HCT116 (cell line): Measurements from ENCODE around the gene TENT4A. TPM values are rescaled to one million over a fixed set of nuclear protein-coding genes. Genes with fewer than 3 reads are reported as not detected.

Experiments
- ATAC-seq: fragments of 200-7000 bp; cut with Tn5 transposase; 2 replicates; pipeline ENCODE4 v1.9.1; 2020; ENCODE audit warnings: mild to moderate bottlenecking, moderate library complexity
- BruUV-seq: library from RNA; stranded (reverse); fragments of 400-500 nt; replicated peaks from 2 replicates; lab custom pipeline; 2021; lab: Mats Ljungman, UMichigan
- CTCF ChIA-PET: fragments of 300-600 bp; sonication (Branson Sonifier 250); formaldehyde crosslinking; loops from one replicate; lab custom pipeline; 2021; ENCODE audit warnings: antibody characterized with exemption; lab: Charles Lee
- POLR2A ChIA-PET: fragments of 300-600, 350-600 bp; sonication (Branson Sonifier 250); formaldehyde crosslinking; loops from one replicate; lab custom pipeline; 2021; ENCODE audit warnings: antibody characterized with exemption; lab: Charles Lee
- RAD21 ChIA-PET, 2 experiments: fragments of 300-600 bp; sonication (Branson Sonifier 250); formaldehyde crosslinking; loops; one replicate each; lab custom pipeline; 2023; ENCODE audit warnings: low total read pairs in 2 of 2; ENCODE audit not compliant: uncharacterized antibody in 2 of 2, unreplicated experiment in 2 of 2, low non-redundant PET in 1 of 2; lab: Charles Lee
- DNase-seq: peaks from one replicate; pipeline ENCODE4 v3.0.0-alpha.2; 2010; ENCODE audit warnings: low read depth, low spot score
- H2AFZ ChIP-seq: fragments of 200-600 bp; shearing (Covaris generic), sonication (generic); 2 replicates; pipeline ENCODE4 v1.6.1; 2017; ENCODE audit warnings: low read depth, mixed run types, mixed read lengths, antibody characterized with exemption, low read length; ENCODE audit not compliant: poor library complexity, severe bottlenecking
- H3K27ac ChIP-seq: 2 replicates; pipeline ENCODE4 v1.5.1; 2012; ENCODE audit warnings: low read depth, low read length
- H3K27me3 ChIP-seq: fragments of 200-600 bp; sonication (generic); 2 replicates; pipeline ENCODE4 v1.6.1; 2016; ENCODE audit warnings: mixed run types, low read length, mixed read lengths; ENCODE audit not compliant: insufficient read depth
- H3K36me3 ChIP-seq, 2 experiments: fragments of 200-500 bp in 1 of 2; fragments of 200-600 bp in 1 of 2; sonication (Bioruptor generic) in 1 of 2; sonication (generic) in 1 of 2; 2 replicates each; pipeline versions ENCODE4 v1.5.1 to v1.6.1; 2014 to 2016; ENCODE audit warnings: low read length in 2 of 2, inconsistent platforms in 1 of 2, mixed read lengths in 1 of 2, mixed run types in 1 of 2; ENCODE audit not compliant: insufficient read depth in 2 of 2, control insufficient read depth in 1 of 2
- H3K4me1 ChIP-seq, 2 experiments: fragments of 200-600 bp in 1 of 2; sonication (generic) in 1 of 2; 2 replicates each; pipeline versions ENCODE4 v1.5.1 to v1.6.1; 2012 to 2017; ENCODE audit warnings: low read length in 2 of 2, inconsistent platforms in 1 of 2, mild to moderate bottlenecking in 1 of 2, mixed read lengths in 1 of 2, mixed run types in 1 of 2, moderate library complexity in 1 of 2; ENCODE audit not compliant: insufficient read depth in 2 of 2, control insufficient read depth in 1 of 2
- H3K4me2 ChIP-seq: fragments of 200-600 bp; sonication (generic); 2 replicates; pipeline ENCODE4 v1.6.1; 2017; ENCODE audit warnings: mixed run types, low read length, mixed read lengths
- H3K4me3 ChIP-seq, 2 experiments: fragments of 200-600 bp in 1 of 2; sonication (generic) in 1 of 2; replicated peaks in 1 of 2; 2 replicates each; pipeline ENCODE4 v1.5.1; 2011 to 2016; ENCODE audit warnings: low read length in 2 of 2, control low read depth in 1 of 2, low read depth in 1 of 2, mild to moderate bottlenecking in 1 of 2, mixed read lengths in 1 of 2, mixed run types in 1 of 2
- H3K79me2 ChIP-seq: fragments of 200-600 bp; sonication (generic); 2 replicates; pipeline ENCODE4 v1.6.1; 2017; ENCODE audit warnings: mild to moderate bottlenecking, mixed run types, low read length, moderate library complexity, mixed read lengths; ENCODE audit not compliant: insufficient read depth
- H3K9ac ChIP-seq: fragments of 200-600 bp; sonication (generic); 2 replicates; pipeline ENCODE4 v1.6.1; 2016; ENCODE audit warnings: low read length, mixed read lengths
- H3K9me2 ChIP-seq: fragments of 200-600 bp; sonication (generic), shearing (Covaris generic); 2 replicates; pipeline ENCODE4 v1.6.1; 2017; ENCODE audit warnings: mixed run types, mild to moderate bottlenecking, moderate library complexity; ENCODE audit not compliant: insufficient read depth
- H3K9me3 ChIP-seq, 2 experiments: fragments of 200-500 bp in 1 of 2; fragments of 200-600 bp in 1 of 2; sonication (Bioruptor generic) in 1 of 2; sonication (generic) in 1 of 2; 2 replicates each; pipeline ENCODE4 v1.6.1; 2014 to 2017; ENCODE audit warnings: low read length in 2 of 2, mixed read lengths in 2 of 2, inconsistent platforms in 1 of 2, low read depth in 1 of 2, mild to moderate bottlenecking in 1 of 2, mixed run types in 1 of 2, moderate library complexity in 1 of 2; ENCODE audit not compliant: control insufficient read depth in 1 of 2, insufficient read depth in 1 of 2
- H4K20me1 ChIP-seq: fragments of 200-600 bp; sonication (generic), shearing (Covaris generic); 2 replicates; pipeline ENCODE4 v1.6.1; 2017; ENCODE audit warnings: mixed run types, mild to moderate bottlenecking, moderate library complexity; ENCODE audit not compliant: insufficient read depth
- CBX3 ChIP-seq: IDR thresholded peaks from 2 replicates; pipeline ENCODE4 v1.6.1; 2012; ENCODE audit warnings: low read depth
- CEBPB ChIP-seq: IDR thresholded peaks from 2 replicates; pipeline ENCODE4 v1.6.1; 2012; ENCODE audit warnings: low read depth
- EGR1 ChIP-seq: IDR thresholded peaks from 2 replicates; pipeline ENCODE4 v1.6.1; 2012; ENCODE audit warnings: low read depth
- EZH2 ChIP-seq: fragments of 200-600 bp; sonication (generic); IDR thresholded peaks from 2 replicates; pipeline ENCODE4 v1.6.1; 2017; ENCODE audit warnings: antibody characterized with exemption, mixed run types
- JUND ChIP-seq: IDR thresholded peaks from 2 replicates; pipeline ENCODE4 v1.6.1; 2012
- POLR2AphosphoS5 ChIP-seq: IDR thresholded peaks from 2 replicates; pipeline ENCODE4 v1.6.1; 2011; ENCODE audit warnings: mild to moderate bottlenecking, low read depth, low read length, moderate library complexity
- RAD21 ChIP-seq: IDR thresholded peaks from 2 replicates; pipeline ENCODE4 v1.6.1; 2012; ENCODE audit warnings: low read depth, mild to moderate bottlenecking
- SP1 ChIP-seq: IDR thresholded peaks from 2 replicates; pipeline ENCODE4 v1.6.1; 2012; ENCODE audit warnings: low read depth
- SRF ChIP-seq: IDR thresholded peaks from 2 replicates; pipeline ENCODE4 v1.6.1; 2012; ENCODE audit warnings: low read depth
- YY1 ChIP-seq: IDR thresholded peaks from 2 replicates; pipeline ENCODE4 v1.6.1; 2011; ENCODE audit warnings: low read length, low read depth, moderate library complexity, mild to moderate bottlenecking; ENCODE audit not compliant: insufficient replicate concordance; ENCODE audit errors: extremely low read depth
- ZFX ChIP-seq: fragments of 450-650 bp; IDR thresholded peaks from 2 replicates; pipeline ENCODE4 v1.6.1; 2017
- intact Hi-C: fragments of 100-400 bp; cut with micrococcal nuclease; formaldehyde crosslinking; loops from 2 replicates; pipeline ENCODE4 v1.10.0; 2022
- total RNA-seq: library from RNA; stranded (reverse); gene quantifications from one replicate; pipeline ENCODE4 v1.2.1, GENCODE V29; 2021; ENCODE audit not compliant: unreplicated experiment
- TF ChIP-seq, protein P1 (sequence below): IDR thresholded peaks from 2 replicates; pipeline ENCODE4 v1.6.1; 2012
- TF ChIP-seq, protein P2 (sequence below), 3 experiments: fragments of 200-600 bp in 1 of 3; sonication (generic) in 1 of 3; IDR thresholded peaks in 2 of 3; conservative IDR thresholded peaks in 1 of 3; 2 replicates each; pipeline ENCODE4 v1.5.1; 2012 to 2017; ENCODE audit warnings: low read depth in 2 of 3, low read length in 2 of 3, antibody characterized with exemption in 1 of 3, borderline replicate concordance in 1 of 3, control low read depth in 1 of 3, mild to moderate bottlenecking in 1 of 3, mixed read lengths in 1 of 3, mixed run types in 1 of 3, moderate library complexity in 1 of 3; ENCODE audit not compliant: insufficient read depth in 1 of 3
- TF ChIP-seq, protein P3 (sequence below): IDR thresholded peaks from 2 replicates; pipeline ENCODE4 v1.6.1; 2012; ENCODE audit warnings: low read depth
- TF ChIP-seq, protein P4 (sequence below): IDR thresholded peaks from 2 replicates; pipeline ENCODE4 v1.6.1; 2012
- TF ChIP-seq, protein P5 (sequence below): IDR thresholded peaks from 2 replicates; pipeline ENCODE4 v1.6.1; 2011; ENCODE audit warnings: mild to moderate bottlenecking, low read length, moderate library complexity; ENCODE audit not compliant: insufficient replicate concordance; ENCODE audit errors: extremely low read depth

TENT4A gene
- total RNA-seq, 1 experiment from 2014 or later = 39.8 TPM

DNA sequence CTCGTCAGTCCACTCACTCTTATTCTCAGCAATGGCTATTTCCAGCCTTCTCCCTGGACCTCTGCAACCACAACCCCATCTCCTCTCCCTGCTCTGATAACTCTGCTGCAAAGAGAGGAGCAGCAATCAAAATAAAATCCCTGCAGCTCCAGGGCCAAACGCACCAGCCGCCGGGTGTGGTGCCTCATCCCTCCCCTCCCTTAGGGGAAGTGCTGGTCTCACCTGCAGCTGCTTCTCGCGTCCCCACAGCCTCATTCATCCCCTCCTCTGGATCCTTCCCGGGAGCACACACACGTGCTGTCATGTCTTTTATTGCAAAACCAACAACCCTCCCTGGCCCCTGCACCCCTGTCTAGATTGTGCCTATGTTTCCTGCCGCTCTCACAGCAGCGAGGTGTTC is 77.8 kb downstream of the TENT4A start:
- H3K79me2 ChIP-seq = no peaks in the 10 kb centered on the region
- no peak overlapping the region for H3K4me3 ChIP-seq
- no peak overlapping the region for H2AFZ ChIP-seq
- ChIA-PET RAD21 (no interaction called here), POLR2A (no interaction called here), CTCF (no interaction called here)
- no peak overlapping the region for H3K4me2 ChIP-seq
- intact Hi-C loops = no loop called here
- no peaks in the 10 kb centered on the region for H3K4me1 ChIP-seq
- no peaks in the 10 kb centered on the region for H3K9me2 ChIP-seq
- H3K9me3 ChIP-seq = no peaks in the 10 kb centered on the region
- H3K36me3 ChIP-seq = no peaks in the 10 kb centered on the region
- peaks cover 23% of the 10 kb centered on the region; the same call in 1 of the 2 replicates for H3K27me3 ChIP-seq
- H3K9ac ChIP-seq = no peak overlapping the region
- no peaks in the 10 kb centered on the region for H4K20me1 ChIP-seq
- no peak for DNase-seq
- no peak for TF ChIP-seq YY1
- TF ChIP-seq, protein P1, sequence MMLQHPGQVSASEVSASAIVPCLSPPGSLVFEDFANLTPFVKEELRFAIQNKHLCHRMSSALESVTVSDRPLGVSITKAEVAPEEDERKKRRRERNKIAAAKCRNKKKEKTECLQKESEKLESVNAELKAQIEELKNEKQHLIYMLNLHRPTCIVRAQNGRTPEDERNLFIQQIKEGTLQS = no peak
- TF ChIP-seq, protein P2, sequence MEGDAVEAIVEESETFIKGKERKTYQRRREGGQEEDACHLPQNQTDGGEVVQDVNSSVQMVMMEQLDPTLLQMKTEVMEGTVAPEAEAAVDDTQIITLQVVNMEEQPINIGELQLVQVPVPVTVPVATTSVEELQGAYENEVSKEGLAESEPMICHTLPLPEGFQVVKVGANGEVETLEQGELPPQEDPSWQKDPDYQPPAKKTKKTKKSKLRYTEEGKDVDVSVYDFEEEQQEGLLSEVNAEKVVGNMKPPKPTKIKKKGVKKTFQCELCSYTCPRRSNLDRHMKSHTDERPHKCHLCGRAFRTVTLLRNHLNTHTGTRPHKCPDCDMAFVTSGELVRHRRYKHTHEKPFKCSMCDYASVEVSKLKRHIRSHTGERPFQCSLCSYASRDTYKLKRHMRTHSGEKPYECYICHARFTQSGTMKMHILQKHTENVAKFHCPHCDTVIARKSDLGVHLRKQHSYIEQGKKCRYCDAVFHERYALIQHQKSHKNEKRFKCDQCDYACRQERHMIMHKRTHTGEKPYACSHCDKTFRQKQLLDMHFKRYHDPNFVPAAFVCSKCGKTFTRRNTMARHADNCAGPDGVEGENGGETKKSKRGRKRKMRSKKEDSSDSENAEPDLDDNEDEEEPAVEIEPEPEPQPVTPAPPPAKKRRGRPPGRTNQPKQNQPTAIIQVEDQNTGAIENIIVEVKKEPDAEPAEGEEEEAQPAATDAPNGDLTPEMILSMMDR (IDR thresholded peaks at IDR 0.05 in 2 of 3, conservative IDR thresholded peaks at IDR 0.05 in 1 of 3; ENCODE audit: borderline replicate concordance in 1 of 3, insufficient read depth in 1 of 3, low read depth in 2 of 3, low read length in 2 of 3) = no peak
- TF ChIP-seq RAD21 = no peak
- TF ChIP-seq, protein P3, sequence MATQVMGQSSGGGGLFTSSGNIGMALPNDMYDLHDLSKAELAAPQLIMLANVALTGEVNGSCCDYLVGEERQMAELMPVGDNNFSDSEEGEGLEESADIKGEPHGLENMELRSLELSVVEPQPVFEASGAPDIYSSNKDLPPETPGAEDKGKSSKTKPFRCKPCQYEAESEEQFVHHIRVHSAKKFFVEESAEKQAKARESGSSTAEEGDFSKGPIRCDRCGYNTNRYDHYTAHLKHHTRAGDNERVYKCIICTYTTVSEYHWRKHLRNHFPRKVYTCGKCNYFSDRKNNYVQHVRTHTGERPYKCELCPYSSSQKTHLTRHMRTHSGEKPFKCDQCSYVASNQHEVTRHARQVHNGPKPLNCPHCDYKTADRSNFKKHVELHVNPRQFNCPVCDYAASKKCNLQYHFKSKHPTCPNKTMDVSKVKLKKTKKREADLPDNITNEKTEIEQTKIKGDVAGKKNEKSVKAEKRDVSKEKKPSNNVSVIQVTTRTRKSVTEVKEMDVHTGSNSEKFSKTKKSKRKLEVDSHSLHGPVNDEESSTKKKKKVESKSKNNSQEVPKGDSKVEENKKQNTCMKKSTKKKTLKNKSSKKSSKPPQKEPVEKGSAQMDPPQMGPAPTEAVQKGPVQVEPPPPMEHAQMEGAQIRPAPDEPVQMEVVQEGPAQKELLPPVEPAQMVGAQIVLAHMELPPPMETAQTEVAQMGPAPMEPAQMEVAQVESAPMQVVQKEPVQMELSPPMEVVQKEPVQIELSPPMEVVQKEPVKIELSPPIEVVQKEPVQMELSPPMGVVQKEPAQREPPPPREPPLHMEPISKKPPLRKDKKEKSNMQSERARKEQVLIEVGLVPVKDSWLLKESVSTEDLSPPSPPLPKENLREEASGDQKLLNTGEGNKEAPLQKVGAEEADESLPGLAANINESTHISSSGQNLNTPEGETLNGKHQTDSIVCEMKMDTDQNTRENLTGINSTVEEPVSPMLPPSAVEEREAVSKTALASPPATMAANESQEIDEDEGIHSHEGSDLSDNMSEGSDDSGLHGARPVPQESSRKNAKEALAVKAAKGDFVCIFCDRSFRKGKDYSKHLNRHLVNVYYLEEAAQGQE = no peak
- no peak for TF ChIP-seq EGR1
- TF ChIP-seq EZH2 = no peak
- no peak for TF ChIP-seq CEBPB
- no peak for TF ChIP-seq JUND
- no peak for TF ChIP-seq POLR2AphosphoS5
- no peak for TF ChIP-seq SRF
- TF ChIP-seq, protein P4, sequence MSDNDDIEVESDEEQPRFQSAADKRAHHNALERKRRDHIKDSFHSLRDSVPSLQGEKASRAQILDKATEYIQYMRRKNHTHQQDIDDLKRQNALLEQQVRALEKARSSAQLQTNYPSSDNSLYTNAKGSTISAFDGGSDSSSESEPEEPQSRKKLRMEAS = no peak
- TF ChIP-seq, protein P5, sequence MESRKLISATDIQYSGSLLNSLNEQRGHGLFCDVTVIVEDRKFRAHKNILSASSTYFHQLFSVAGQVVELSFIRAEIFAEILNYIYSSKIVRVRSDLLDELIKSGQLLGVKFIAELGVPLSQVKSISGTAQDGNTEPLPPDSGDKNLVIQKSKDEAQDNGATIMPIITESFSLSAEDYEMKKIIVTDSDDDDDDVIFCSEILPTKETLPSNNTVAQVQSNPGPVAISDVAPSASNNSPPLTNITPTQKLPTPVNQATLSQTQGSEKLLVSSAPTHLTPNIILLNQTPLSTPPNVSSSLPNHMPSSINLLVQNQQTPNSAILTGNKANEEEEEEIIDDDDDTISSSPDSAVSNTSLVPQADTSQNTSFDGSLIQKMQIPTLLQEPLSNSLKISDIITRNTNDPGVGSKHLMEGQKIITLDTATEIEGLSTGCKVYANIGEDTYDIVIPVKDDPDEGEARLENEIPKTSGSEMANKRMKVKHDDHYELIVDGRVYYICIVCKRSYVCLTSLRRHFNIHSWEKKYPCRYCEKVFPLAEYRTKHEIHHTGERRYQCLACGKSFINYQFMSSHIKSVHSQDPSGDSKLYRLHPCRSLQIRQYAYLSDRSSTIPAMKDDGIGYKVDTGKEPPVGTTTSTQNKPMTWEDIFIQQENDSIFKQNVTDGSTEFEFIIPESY = no peak
- TF ChIP-seq CBX3 = no peak
- no peak for TF ChIP-seq ZFX
- TF ChIP-seq SP1 = no peak
- BruUV-seq = no TSS peak
- H3K27ac ChIP-seq = no peak overlapping the region
- ATAC-seq = no peak
